Glutamatergic neuron (in vitro differentiated cells): ENCODE results near the gene ROBO1. TPM values are rescaled to one million over a fixed set of nuclear protein-coding genes. Genes with fewer than 3 reads are reported as not detected.
"Not testable (repeated sequence)": the region's sequence is repeated elsewhere in the genome, so short reads cannot be mapped to it uniquely, and the experiment has no call there.

Source experiments
- DNase-seq: peaks from one replicate; pipeline ENCODE4 v3.0.0; 2022
- H3K27ac Mint-ChIP-seq: one replicate; pipeline ENCODE4 v1.8.0; 2020; ENCODE audit warnings: mild to moderate bottlenecking, mixed read lengths, inconsistent platforms; ENCODE audit not compliant: unreplicated experiment
- H3K27me3 Mint-ChIP-seq: one replicate; pipeline ENCODE4 v1.8.0; 2020; ENCODE audit warnings: mild to moderate bottlenecking, moderate library complexity, mixed read lengths, inconsistent platforms; ENCODE audit not compliant: unreplicated experiment
- H3K36me3 Mint-ChIP-seq: one replicate; pipeline ENCODE4 v1.8.0; 2020; ENCODE audit warnings: mild to moderate bottlenecking, mixed read lengths, inconsistent platforms; ENCODE audit not compliant: unreplicated experiment
- H3K4me1 Mint-ChIP-seq: one replicate; pipeline ENCODE4 v1.8.0; 2020; ENCODE audit warnings: mild to moderate bottlenecking, low read depth, mixed read lengths, inconsistent platforms; ENCODE audit not compliant: unreplicated experiment
- H3K4me3 Mint-ChIP-seq: one replicate; pipeline ENCODE4 v1.8.0; 2020; ENCODE audit warnings: mild to moderate bottlenecking, mixed read lengths, inconsistent platforms; ENCODE audit not compliant: unreplicated experiment
- H3K9me3 Mint-ChIP-seq: one replicate; pipeline ENCODE4 v1.8.0; 2020; ENCODE audit warnings: mild to moderate bottlenecking, moderate library complexity, mixed read lengths, inconsistent platforms; ENCODE audit not compliant: unreplicated experiment
- total RNA-seq: library from RNA; stranded (reverse); fragmentation: NEBNext Ultra II Directional; extraction: Animal tissue kit (Norgen Biotek cat#: 25700); gene quantifications from one replicate; pipeline ENCODE4 v1.2.1, GENCODE V29; 2021; ENCODE audit not compliant: unreplicated experiment
- TF ChIP-seq, protein P1 (sequence below): fragments of 200-600 bp; sonication (generic); IDR thresholded peaks from one replicate; pipeline ENCODE4 v1.5.0; 2021; ENCODE audit not compliant: partially characterized antibody, unreplicated experiment

The ROBO1 gene
- total RNA-seq, 1 donor from 2014 or later = 505 TPM

GRCh38 chr3:78689378-78689777 lies 1078.4 kb downstream of the ROBO1 start:
- no peaks in the 10 kb centered on the region for H3K27me3 Mint-ChIP-seq
- peak overlapping the region; percentile 43 for H3K27ac Mint-ChIP-seq
- H3K4me3 Mint-ChIP-seq = no peak overlapping the region
- DNase-seq = no peak
- peaks cover 9% of the 10 kb centered on the region for H3K4me1 Mint-ChIP-seq
- TF ChIP-seq, protein P1, sequence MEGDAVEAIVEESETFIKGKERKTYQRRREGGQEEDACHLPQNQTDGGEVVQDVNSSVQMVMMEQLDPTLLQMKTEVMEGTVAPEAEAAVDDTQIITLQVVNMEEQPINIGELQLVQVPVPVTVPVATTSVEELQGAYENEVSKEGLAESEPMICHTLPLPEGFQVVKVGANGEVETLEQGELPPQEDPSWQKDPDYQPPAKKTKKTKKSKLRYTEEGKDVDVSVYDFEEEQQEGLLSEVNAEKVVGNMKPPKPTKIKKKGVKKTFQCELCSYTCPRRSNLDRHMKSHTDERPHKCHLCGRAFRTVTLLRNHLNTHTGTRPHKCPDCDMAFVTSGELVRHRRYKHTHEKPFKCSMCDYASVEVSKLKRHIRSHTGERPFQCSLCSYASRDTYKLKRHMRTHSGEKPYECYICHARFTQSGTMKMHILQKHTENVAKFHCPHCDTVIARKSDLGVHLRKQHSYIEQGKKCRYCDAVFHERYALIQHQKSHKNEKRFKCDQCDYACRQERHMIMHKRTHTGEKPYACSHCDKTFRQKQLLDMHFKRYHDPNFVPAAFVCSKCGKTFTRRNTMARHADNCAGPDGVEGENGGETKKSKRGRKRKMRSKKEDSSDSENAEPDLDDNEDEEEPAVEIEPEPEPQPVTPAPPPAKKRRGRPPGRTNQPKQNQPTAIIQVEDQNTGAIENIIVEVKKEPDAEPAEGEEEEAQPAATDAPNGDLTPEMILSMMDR = no peak
- peaks cover 1% of the 10 kb centered on the region for H3K36me3 Mint-ChIP-seq
- peaks cover 2% of the 10 kb centered on the region for H3K9me3 Mint-ChIP-seq

GRCh38 chr3:78687520-78687919 lies 1080.3 kb downstream of the ROBO1 start:
- DNase-seq = no peak
- H3K4me1 Mint-ChIP-seq = peaks cover 9% of the 10 kb centered on the region
- TF ChIP-seq, protein P1 = no peak
- H3K4me3 Mint-ChIP-seq = no peak overlapping the region
- H3K36me3 Mint-ChIP-seq = peaks cover 10% of the 10 kb centered on the region
- no peak overlapping the region for H3K27ac Mint-ChIP-seq
- no peaks in the 10 kb centered on the region for H3K27me3 Mint-ChIP-seq
- no peaks in the 10 kb centered on the region for H3K9me3 Mint-ChIP-seq

- Mint-ChIP-seq H3K27ac (no peak overlapping the region), H3K27me3 (no peaks in the 10 kb centered on the region), H3K4me3 (no peak overlapping the region), H3K36me3 (peaks cover 10% of the 10 kb centered on the region), H3K9me3 (no peaks in the 10 kb centered on the region), H3K4me1 (no peaks in the 10 kb centered on the region)
- no peak for DNase-seq
- TF ChIP-seq, protein P1 = no peak
Measured at GRCh38 chr3:78683284-78683683, 1084.5 kb downstream of the ROBO1 start.

DNA sequence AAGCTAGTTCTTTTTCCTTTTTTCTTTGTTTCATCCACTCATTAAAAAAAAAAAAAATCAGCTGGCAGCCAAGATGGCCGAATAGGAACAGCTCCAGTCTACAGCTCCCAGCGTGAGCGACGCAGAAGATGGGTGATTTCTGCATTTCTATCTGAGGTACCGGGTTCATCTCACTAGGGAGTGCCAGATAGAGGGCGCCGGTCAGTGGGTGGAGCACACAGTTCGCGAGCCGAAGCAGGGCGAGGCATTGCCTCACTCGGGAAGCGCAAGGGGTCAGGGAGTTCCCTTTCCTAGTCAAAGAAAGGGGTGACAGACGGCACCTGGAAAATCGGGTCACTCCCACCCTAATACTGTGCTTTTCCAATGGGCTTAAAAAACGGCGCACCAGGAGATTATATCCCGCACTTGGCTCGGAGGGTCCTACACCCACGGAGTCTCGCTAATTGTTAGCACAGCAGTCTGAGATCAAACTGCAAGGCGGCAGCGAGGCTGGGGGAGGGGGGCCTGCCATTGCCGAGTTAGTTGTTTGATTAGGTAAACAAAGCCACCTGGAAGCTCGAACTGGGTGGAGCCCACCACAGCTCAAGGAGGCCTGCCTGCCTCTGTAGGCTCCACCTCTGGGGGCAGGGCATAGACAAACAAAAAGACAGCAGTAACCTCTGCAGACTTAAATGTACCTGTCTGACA lies 1092.5 kb downstream of the ROBO1 start:
- not testable (repeated sequence) for H3K4me3 Mint-ChIP-seq, H3K4me1 Mint-ChIP-seq, DNase-seq, H3K36me3 Mint-ChIP-seq, H3K27me3 Mint-ChIP-seq, H3K9me3 Mint-ChIP-seq, H3K27ac Mint-ChIP-seq

GRCh38 chr3:78670746-78671145 lies 1097.1 kb downstream of the ROBO1 start:
- Mint-ChIP-seq H3K4me3 (no peak overlapping the region), H3K9me3 (peaks cover 7% of the 10 kb centered on the region), H3K27me3 (peaks cover 7% of the 10 kb centered on the region), H3K4me1 (peaks cover 25% of the 10 kb centered on the region), H3K27ac (no peak overlapping the region), H3K36me3 (no peaks in the 10 kb centered on the region)
- DNase-seq = no peak
- TF ChIP-seq, protein P1 = no peak
